ENCODE results near the gene HRH1. TPM values are rescaled to one million over a fixed set of nuclear protein-coding genes. Genes with fewer than 3 reads are reported as not detected.

The HRH1 gene
- total and polyA plus RNA-seq, 7 experiments from 2014 or later = 0.17 to 1.1 TPM; not detected in 5

DNA sequence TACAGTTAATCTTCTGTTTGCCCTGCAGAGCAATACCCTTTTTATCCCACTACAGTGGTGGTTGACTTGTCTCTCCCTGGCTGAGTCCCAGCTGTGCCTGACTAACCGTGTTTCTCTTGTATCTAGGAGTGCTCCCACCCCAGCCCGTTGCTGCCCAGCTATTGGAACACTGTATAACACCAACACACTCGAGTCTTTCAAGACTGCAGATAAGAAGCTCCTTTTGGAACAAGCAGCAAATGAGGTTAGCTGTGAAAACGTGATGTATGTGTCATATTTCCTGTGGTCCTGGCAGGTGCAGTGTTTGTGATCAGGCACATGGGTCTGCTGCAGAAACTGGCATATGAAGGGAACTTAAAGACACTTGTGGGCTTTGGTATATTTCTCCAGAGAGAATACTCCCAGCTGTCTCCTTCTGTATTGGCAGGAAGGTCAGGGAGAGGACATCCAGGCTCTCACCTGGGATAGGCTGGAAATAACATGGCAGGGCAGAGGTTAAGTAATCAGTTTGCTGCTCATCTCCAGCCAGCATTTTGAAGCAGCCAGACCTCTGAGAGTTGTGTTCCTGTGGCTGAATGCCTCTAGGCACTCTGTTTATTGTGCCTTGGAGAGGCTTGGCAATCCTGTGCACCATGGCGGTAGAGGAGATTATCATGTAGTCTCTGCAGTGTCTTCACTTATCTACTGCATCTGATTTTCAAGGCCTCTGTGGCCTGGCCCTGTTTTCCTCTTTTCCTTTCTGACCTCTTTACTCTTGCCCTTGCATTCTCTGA, 152.7 kb downstream of the HRH1 start:
- Histone ChIP-seq H3K27ac (ENCODE audit: low read depth, low read length) (no peak overlapping the region), H3K4me1 (ENCODE audit: control insufficient read depth in 2 of 2, insufficient read depth in 2 of 2, low read length in 2 of 2) (peaks cover 0 to 18% of the 10 kb centered on the region in 2 donors), H3K9me3 (ENCODE audit: control insufficient read depth in 2 of 3, low read length in 3 of 3) (no peaks in the 10 kb centered on the region), H3K4me3 (ENCODE audit: low read length) (no peak overlapping the region), H3K27me3 (ENCODE audit: control insufficient read depth in 2 of 2, insufficient read depth in 2 of 2, low read length in 2 of 2) (no peaks in the 10 kb centered on the region), H3K36me3 (ENCODE audit: control insufficient read depth in 2 of 3, insufficient read depth in 3 of 3, low read length in 3 of 3) (peaks cover 4 to 74% (median 7%) of the 10 kb centered on the region in 3 experiments)
- POLR2A ChIA-PET = interaction anchor here (0.7 kb wide), 1 partner anchor 35 kb away, joined by 3 read pairs; the partner anchor contains the start of gene ATG7
- ATAC-seq = peak; percentile 73
- peak overlapping the region in 1 of 10 donors; percentile 56 for H3K4me3 Mint-ChIP-seq
- peak overlapping the region in 5 of 9 donors; percentile 6 to 78 (median 55) for H3K27ac Mint-ChIP-seq
- H3K27me3 Mint-ChIP-seq = no peaks in the 10 kb centered on the region
- CTCF ChIA-PET = no interaction called here
- peaks cover 0 to 29% (median 8%) of the 10 kb centered on the region in 7 donors for H3K4me1 Mint-ChIP-seq
- H3K36me3 Mint-ChIP-seq = peaks cover 12 to 71% (median 47%) of the 10 kb centered on the region in 5 donors
- H3K9me3 Mint-ChIP-seq = no peaks in the 10 kb centered on the region
- DNase-seq = peak in 1 of 9 donors; percentile 23
- intact Hi-C loops (cut with micrococcal nuclease) = loop anchor here in 1 of 2 donors (2.0 kb wide), 1 partner anchor 16 kb away; no protein-coding TSS in a partner anchor

DNA sequence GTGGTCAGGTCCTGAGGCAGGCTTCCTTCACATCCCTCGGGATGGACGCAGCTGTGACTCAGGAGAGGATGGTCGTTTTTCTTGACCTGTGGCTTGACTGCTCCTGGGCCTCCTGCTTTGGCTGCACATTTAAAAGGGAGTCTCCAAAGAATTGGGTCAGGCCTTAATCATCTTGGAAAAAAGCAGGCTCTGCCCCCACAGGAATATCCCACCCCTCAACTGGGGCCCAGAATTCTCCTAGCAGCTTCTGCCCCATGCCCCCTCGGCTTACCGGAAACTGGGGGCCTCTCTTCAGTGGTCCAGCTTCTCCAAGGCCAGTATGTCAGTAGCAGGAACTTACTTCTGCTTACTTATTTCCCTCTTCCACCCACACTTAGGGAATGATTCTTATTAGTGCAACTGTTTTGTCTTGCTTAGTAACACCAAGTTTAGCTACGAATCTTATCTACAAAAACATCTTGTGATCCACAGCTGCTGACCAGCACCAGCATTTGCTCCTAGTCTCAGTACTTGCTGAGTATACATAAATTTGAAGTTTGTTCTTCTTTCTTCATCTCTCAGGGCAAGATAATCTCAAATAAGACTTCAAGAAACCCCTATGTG, 153.6 kb downstream of the HRH1 start:
- Mint-ChIP-seq H3K27ac (peak overlapping the region in 1 of 9 donors; percentile 57), H3K9me3 (no peaks in the 10 kb centered on the region), H3K4me1 (peaks cover 0 to 29% (median 8%) of the 10 kb centered on the region in 7 donors), H3K4me3 (no peak overlapping the region), H3K27me3 (no peaks in the 10 kb centered on the region), H3K36me3 (peaks cover 12 to 72% (median 42%) of the 10 kb centered on the region in 5 donors)
- Histone ChIP-seq H3K36me3 (ENCODE audit: control insufficient read depth in 2 of 3, insufficient read depth in 3 of 3, low read length in 3 of 3) (peaks cover 4 to 66% (median 7%) of the 10 kb centered on the region in 3 experiments), H3K9me3 (ENCODE audit: control insufficient read depth in 2 of 3, low read length in 3 of 3) (no peaks in the 10 kb centered on the region), H3K27me3 (ENCODE audit: control insufficient read depth in 2 of 2, insufficient read depth in 2 of 2, low read length in 2 of 2) (no peaks in the 10 kb centered on the region), H3K4me1 (ENCODE audit: control insufficient read depth in 2 of 2, insufficient read depth in 2 of 2, low read length in 2 of 2) (peaks cover 0 to 18% of the 10 kb centered on the region in 2 donors), H3K4me3 (ENCODE audit: low read length) (no peak overlapping the region), H3K27ac (ENCODE audit: low read depth, low read length) (no peak overlapping the region)
- intact Hi-C loops (cut with micrococcal nuclease) = loop anchor here in 1 of 2 donors (2.0 kb wide), 1 partner anchor 17 kb away; no protein-coding TSS in a partner anchor
- ATAC-seq = no peak
- ChIA-PET POLR2A (interaction anchor here (0.6 kb wide), 1 partner anchor 335 kb away, joined by 3 read pairs; no protein-coding TSS in a partner anchor), CTCF (no interaction called here)
- DNase-seq = no peak

DNA sequence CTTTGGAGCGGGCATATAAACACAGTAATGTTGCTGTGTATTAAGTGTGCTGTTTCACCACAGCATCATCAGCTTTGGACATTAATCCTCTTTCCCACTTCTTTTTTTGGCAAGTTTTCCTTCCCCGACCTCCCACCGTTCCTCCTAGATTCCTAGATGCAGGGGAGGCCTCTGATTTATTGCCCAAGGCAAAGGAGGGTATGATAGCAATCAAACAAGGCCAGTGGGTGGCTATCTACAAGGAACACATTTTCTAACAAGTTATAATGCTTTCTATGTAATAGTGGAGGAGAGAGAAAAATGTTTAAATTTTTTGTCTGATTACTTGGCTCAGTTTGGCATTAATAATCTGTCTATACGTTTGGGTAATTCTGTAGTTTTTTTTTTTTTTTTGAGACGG, 156.0 kb downstream of the HRH1 start:
- Mint-ChIP-seq H3K27ac (no peak overlapping the region), H3K27me3 (no peaks in the 10 kb centered on the region), H3K4me3 (no peak overlapping the region), H3K9me3 (no peaks in the 10 kb centered on the region), H3K4me1 (peaks cover 0 to 23% (median 4%) of the 10 kb centered on the region in 7 donors), H3K36me3 (peaks cover 18 to 75% (median 49%) of the 10 kb centered on the region in 5 donors)
- H3K27me3 ChIP-seq (ENCODE audit: control insufficient read depth in 2 of 2, insufficient read depth in 2 of 2, low read length in 2 of 2) = no peaks in the 10 kb centered on the region
- intact Hi-C loops (cut with micrococcal nuclease) = no loop called here
- ChIA-PET POLR2A (no interaction called here), CTCF (no interaction called here)
- ATAC-seq (no peak), DNase-seq (no peak)
- H3K9me3 ChIP-seq (ENCODE audit: control insufficient read depth in 2 of 3, low read length in 3 of 3) = no peaks in the 10 kb centered on the region
- H3K4me3 ChIP-seq (ENCODE audit: low read length) = no peak overlapping the region
- peaks cover 0 to 18% of the 10 kb centered on the region in 2 donors for H3K4me1 ChIP-seq (ENCODE audit: control insufficient read depth in 2 of 2, insufficient read depth in 2 of 2, low read length in 2 of 2)
- H3K36me3 ChIP-seq (ENCODE audit: control insufficient read depth in 2 of 3, insufficient read depth in 3 of 3, low read length in 3 of 3) = peaks cover 7 to 77% (median 8%) of the 10 kb centered on the region in 3 experiments
- H3K27ac ChIP-seq (ENCODE audit: low read depth, low read length) = no peak overlapping the region

DNA sequence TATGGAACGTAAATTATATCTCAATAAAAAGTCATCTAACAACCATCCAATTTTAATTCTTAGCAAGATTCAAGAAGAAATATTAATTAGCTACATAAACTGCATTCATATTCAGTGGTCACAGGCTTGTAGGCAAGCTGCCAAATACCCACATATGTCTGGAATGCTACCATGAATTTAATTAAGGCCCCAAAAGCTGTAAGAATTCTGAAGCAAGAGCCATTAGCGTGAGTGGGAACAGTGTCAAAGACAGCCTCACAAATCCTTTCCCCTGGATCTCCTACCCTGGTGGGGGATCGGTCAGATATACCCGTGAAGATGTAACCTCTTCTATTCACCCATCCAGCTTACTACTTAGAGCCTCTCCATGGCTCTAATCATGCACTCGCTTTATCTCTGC, 157.9 kb downstream of the HRH1 start:
- Mint-ChIP-seq H3K4me3 (no peak overlapping the region), H3K27ac (no peak overlapping the region), H3K9me3 (no peaks in the 10 kb centered on the region), H3K4me1 (peaks cover 0 to 6% (median 0%) of the 10 kb centered on the region in 7 donors), H3K36me3 (peaks cover 29 to 75% (median 50%) of the 10 kb centered on the region in 5 donors), H3K27me3 (no peaks in the 10 kb centered on the region)
- no peak for ATAC-seq
- H3K27ac ChIP-seq (ENCODE audit: low read depth, low read length) = no peak overlapping the region
- DNase-seq = no peak
- no peaks in the 10 kb centered on the region for H3K27me3 ChIP-seq (ENCODE audit: control insufficient read depth in 2 of 2, insufficient read depth in 2 of 2, low read length in 2 of 2)
- peaks cover 0 to 4% of the 10 kb centered on the region in 2 donors for H3K4me1 ChIP-seq (ENCODE audit: control insufficient read depth in 2 of 2, insufficient read depth in 2 of 2, low read length in 2 of 2)
- no peaks in the 10 kb centered on the region for H3K9me3 ChIP-seq (ENCODE audit: control insufficient read depth in 2 of 3, low read length in 3 of 3)
- H3K4me3 ChIP-seq (ENCODE audit: low read length) = no peak overlapping the region
- CTCF ChIA-PET = no interaction called here
- intact Hi-C loops (cut with micrococcal nuclease) = no loop called here
- POLR2A ChIA-PET = no interaction called here
- peaks cover 11 to 72% (median 15%) of the 10 kb centered on the region in 3 experiments for H3K36me3 ChIP-seq (ENCODE audit: control insufficient read depth in 2 of 3, insufficient read depth in 3 of 3, low read length in 3 of 3)

Other genes with a start within 250 kb of the HRH1 start
- gene SLC6A1, start 161.7 kb upstream of the HRH1 start, total RNA-seq = not detected
- gene SLC6A1, start 161.7 kb upstream of the HRH1 start, polyA plus RNA-seq = not detected
- gene ATG7, start 117.9 kb downstream of the HRH1 start, total RNA-seq = 10 to 100 TPM; 27.0 to 80.3 (median 39.8) TPM
- gene ATG7, start 117.9 kb downstream of the HRH1 start, polyA plus RNA-seq = 10 to 100 TPM; 12.0 to 15.8 TPM